HG03066 (cell line): ENCODE measurements around the gene DNAH11.
"Not testable (repeated sequence)": the region's sequence is repeated elsewhere in the genome, so short reads cannot be mapped to it uniquely, and the experiment has no call there.

Experiments
- ATAC-seq: cut with Tn5 transposase; IDR thresholded peaks from one replicate; pipeline ENCODE4 v1.9.1; 2021; ENCODE audit warnings: low read depth; ENCODE audit not compliant: unreplicated experiment

The DNAH11 gene

GRCh38 chr7:21616796-21617436 is 74.1 kb downstream of the DNAH11 start:
- ATAC-seq: no peak

GRCh38 chr7:21617513-21617912 is 74.7 kb downstream of the DNAH11 start:
- no peak for ATAC-seq

DNA sequence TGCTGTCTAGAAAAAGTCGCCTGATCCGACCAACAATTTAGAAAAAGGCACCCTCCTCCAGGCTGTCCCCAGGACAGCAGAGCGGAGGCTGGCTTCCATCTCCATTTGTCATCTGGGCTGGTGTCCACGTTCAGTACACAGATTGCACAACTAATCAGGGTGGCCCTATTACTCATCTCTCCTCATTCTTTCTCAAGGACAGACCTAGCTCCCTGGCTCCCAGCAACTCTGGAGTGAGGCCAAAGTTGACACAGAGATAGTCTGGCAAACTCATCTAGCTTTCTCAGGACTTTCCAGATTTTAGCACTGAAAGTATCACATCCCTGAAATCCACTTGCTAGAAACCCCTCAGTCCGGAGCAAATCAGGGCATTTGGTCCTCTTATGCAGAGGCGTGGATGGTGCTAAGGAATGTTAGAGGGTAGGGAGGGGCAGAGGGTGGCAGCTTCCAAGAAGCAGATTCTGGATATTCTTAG is 75.1 kb downstream of the DNAH11 start:
- ATAC-seq: no peak

- ATAC-seq: no peak
These were observed 75.9 kb downstream of the DNAH11 start for GRCh38 chr7:21618706-21619105.

GRCh38 chr7:21620054-21620453 is 77.2 kb downstream of the DNAH11 start:
- ATAC-seq: no peak

DNA sequence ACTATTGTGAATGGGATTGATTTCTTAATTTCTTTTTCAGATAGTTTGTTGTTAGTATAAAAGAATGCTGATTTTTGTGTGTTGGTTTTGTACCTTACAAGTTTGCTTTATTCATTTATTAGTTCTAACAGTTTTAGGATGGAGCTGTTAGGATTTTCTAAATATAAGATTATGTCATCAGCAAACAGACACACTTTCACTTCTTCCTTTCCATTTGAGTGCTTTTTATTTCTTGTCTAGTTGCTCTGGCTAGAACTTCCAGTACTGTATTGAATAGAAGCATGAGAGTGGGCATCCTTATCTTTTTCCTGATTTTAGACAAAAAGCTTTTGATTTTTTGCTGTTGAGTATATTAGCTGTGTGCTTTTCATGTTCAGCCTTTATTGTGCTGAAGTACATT is 81.5 kb downstream of the DNAH11 start:
- no peak for ATAC-seq

DNA sequence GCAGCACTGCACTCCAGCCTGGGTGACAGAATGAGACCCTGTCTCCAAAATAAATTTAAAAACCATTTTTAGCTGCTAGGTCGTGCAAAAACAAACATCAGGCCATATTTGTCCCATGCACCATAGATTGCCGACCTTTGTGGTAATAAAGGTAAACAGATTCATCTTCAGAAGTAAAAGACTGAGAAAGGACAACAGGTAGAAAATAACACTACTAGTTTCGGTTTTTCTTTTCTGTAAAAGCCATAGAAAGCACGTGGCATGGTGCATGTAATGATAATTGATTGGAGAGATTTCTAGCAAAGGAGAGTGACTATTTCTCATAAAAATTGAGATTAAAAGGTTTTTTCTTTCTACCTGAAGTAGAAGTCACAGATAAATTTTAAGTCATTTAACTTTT is 93.9 kb downstream of the DNAH11 start:
- no peak for ATAC-seq

- no peak for ATAC-seq
These were observed 96.5 kb downstream of the DNAH11 start for GRCh38 chr7:21639206-21639868.

GRCh38 chr7:21640105-21640504 is 97.3 kb downstream of the DNAH11 start:
- ATAC-seq: no peak

DNA sequence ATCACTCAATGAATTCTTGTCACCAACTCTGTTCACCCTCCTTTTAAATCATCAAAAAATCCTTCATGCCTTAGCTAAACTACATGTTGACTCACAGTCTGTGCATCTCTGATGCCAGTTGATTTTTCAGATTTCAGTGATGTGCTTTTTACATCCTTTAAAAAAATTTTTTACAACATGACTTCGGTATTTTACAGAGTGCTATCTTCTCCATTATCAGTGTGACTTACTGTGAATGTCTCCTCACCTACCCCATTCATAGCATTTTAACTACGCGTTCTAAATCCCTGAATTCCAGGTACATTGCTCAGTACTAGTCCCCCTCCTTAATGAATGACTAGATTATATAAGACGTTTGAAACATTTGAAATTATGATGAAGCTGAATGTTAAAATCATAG is 98.7 kb downstream of the DNAH11 start:
- no peak for ATAC-seq

DNA sequence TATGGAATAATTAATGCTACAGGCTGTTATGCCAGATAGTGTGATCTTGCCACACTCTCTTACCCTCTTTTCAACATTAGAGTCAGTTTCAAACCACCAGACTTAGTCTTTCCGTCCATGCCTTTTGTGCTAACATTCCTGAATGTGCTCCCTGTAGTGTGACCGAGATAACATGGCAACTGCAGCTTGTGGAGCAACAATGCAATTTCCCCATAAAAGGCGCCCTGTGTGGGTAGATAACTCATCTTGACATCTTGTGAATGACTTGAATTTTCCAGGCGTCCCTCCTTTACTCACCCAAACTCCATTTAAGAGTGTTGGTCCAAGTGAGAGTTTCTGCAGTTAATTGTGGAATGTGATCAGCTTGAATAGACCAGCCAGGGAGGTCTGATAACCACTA is 99.6 kb downstream of the DNAH11 start:
- ATAC-seq: no peak

- ATAC-seq: no peak
These were observed 108.9 kb downstream of the DNAH11 start for GRCh38 chr7:21651697-21652096.

DNA sequence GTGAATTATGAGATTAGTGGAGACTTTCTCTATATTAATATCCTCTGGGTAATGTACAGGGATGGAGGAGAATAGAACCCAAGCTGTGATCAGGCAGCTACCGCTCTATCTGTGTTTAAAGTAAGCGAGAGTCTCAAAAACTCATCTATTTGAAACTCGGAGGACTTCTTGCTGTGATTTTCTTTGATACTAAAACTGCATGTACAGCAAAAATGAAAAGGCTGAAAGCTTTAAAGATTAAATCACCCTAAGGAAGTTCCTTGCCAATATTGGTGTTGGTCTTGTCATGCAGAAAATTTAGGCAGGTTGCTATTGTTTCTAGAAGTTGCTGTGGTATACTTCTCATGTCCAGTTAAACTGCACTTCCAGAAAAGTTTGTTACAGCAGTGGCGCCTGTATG is 110.8 kb downstream of the DNAH11 start:
- no peak for ATAC-seq

DNA sequence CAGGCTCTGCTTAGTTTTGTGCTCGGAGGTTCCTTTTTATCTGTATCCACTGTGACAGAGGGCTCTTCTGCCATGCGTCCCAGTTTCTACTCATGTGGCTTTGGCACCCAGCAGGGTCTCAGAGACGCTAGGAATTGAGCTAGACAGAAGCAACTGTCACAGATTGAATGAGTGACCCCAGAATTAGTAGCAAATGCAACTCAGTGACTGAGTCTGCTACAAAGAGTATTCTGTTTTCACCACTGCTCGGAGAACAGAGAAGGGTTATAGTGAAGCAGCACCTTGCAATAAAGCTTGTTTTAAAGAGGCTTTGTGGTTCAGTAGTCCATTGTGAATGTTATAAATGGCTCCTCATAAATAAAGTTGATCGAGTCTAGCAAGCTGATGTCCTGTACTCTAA is 113.2 kb downstream of the DNAH11 start:
- ATAC-seq: no peak

- ATAC-seq: no peak
These were observed 114.0 kb downstream of the DNAH11 start for GRCh38 chr7:21656796-21657195.

DNA sequence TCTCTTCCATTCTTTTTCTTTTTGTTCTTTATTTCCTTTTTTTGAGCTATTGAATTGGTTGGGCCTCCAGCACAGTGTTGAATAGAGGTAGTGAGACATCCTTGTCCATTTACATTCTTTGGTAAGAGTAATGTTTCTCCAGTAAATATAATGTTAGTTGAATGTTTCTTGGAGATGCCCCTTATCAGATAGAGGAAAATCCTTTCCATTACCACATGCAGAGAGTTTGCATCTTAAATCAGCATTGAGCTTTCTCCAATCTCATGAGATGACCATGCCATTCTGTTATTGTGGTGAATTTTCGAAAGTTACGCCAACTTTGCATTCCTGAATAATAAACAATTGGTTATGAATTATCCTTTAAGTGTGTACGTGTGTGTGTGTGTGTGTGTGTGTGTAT is 127.7 kb downstream of the DNAH11 start:
- ATAC-seq: no peak

GRCh38 chr7:21671859-21672258 is 129.0 kb downstream of the DNAH11 start:
- peak; percentile 76 for ATAC-seq

- ATAC-seq: no peak
These were observed 132.4 kb downstream of the DNAH11 start for GRCh38 chr7:21675255-21675654.

DNA sequence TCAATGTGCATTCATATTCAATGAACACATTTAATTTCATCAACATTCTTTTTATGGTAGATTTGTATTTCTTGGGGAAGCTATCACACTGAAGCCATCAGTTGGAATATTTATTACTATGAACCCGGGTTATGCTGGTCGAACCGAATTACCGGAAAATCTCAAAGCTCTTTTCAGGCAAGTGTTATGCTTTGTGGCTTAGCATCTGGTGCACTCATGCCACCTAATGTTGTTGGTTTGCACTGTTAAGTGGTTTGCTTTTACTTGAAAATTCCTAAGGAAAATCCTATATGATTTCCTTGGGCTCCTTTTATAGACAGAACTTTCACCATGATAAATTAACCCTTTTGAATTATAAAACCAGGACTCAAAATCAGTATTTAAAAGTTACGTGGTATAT is 147.9 kb downstream of the DNAH11 start:
- no peak for ATAC-seq

DNA sequence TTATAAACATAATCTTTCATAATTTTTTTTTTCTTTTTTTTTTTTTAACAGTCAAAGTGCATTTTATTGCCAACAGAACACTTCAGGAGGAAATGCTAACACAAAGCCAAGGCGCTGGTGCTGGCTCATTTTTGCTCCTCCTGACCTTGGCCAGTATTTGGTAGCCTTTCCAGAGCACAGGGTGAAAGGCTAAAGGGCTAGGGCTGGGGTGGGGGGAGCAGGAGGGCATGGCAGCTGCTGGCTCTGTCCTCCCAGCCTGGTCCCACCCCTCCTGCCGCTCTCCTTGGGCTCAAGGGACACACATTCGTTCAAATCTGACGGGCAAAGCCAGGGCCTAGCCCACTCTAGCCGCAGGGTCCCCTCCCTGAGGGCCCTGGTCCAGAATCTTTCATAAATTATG is 148.3 kb downstream of the DNAH11 start:
- not testable (repeated sequence) for ATAC-seq

DNA sequence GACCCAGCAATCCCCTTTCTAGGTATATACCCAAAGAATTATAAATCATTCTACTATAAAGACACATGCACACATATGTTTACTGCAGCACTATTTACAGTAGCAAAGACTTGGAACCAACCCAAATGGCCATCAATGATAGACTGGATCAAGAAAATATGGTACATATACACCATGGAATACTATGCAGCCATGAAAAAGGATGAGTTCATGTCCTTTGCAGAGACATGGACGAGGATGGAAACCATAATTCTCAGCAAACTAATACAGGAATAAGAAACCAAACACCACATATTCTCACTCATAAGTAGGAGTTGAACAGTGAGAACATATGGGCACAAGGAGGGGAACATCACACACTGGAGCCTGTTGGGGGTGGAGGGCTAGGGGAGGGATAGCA is 157.7 kb downstream of the DNAH11 start:
- not testable (repeated sequence) for ATAC-seq

GRCh38 chr7:21702303-21702702 is 159.5 kb downstream of the DNAH11 start:
- no peak for ATAC-seq
